UCSD-AML1 (cell line): Measurements from ENCODE around the gene PCSK9.

ENCODE experiments used
- DNase-seq: peaks from one replicate; lab custom pipeline; 2025; ENCODE audit not compliant: unreplicated experiment; lab: John Stamatoyannopoulos, UW

PCSK9 gene

GRCh38 chr1:55039342-55040082 lies at the start of gene PCSK9:
PCSK9 (plus strand) TSS chr1:55039548; CDS start chr1:55039838, 290 bp downstream.
- no peak for DNase-seq

DNA sequence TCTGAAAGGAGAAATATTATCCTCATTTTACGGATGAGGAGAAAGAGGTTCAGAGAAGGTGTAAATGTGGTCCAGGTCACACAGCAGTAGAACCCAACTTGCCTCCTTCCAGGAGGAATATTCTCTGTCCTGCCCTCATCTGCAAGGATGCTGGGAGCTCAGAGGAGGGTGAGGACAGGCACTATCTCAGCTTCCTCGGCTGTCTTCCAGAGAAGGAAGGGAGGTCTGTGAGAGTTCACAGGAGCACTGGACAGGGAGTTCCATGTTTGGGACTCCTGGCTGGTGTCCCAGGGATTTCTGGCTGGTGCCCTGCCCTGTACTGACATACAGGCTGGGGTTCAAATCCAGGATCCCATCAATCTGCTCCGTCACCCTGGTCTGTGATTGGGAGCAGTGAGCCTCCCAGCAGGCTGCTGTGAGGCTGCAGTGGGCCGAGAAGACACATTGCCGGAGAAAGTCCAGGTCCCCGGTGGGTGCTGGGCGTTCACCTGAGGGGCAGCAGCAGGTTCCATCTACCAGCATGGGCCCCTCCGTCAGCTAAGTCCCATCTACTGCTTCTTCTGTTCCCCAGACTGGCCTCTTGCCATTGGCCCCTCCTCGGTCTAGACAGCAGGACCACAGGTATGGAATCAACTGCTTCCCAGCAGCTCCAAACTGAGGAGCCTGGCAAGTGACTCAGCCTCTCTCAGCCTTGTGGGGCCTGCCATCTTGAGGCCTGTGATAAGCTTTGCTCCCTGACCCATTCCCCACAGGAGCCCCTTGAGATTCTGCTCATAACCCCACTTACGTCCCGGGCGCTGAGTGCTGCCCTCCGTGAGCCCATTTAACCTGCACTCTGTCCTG lies 49.2 kb upstream of the PCSK9 start:
- no peak for DNase-seq

- DNase-seq, result no peak
Measured at GRCh38 chr1:54990916-54991315, 48.4 kb upstream of the PCSK9 start.

DNA sequence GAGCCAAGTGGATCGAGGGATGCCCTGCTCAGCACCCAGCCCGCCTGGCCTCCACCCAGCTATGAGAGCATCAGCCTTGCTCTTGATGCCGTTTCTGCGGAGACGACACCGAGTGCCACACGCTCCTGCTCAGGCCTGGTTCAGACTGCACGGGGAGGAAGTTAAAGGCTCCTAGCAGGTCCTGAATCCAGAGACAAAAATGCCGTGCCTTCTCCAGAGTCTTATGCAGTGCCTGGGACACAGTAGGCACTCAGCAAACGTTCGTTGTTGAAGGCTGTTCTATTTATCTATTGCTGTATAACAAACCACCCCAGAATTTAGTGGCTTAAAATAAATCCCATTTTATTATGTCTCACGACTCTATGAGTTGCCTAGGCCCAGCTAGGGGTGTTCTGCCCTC lies 47.4 kb upstream of the PCSK9 start:
- no peak for DNase-seq

GRCh38 chr1:54993140-54993539 lies 46.2 kb upstream of the PCSK9 start:
- DNase-seq, result no peak

DNA sequence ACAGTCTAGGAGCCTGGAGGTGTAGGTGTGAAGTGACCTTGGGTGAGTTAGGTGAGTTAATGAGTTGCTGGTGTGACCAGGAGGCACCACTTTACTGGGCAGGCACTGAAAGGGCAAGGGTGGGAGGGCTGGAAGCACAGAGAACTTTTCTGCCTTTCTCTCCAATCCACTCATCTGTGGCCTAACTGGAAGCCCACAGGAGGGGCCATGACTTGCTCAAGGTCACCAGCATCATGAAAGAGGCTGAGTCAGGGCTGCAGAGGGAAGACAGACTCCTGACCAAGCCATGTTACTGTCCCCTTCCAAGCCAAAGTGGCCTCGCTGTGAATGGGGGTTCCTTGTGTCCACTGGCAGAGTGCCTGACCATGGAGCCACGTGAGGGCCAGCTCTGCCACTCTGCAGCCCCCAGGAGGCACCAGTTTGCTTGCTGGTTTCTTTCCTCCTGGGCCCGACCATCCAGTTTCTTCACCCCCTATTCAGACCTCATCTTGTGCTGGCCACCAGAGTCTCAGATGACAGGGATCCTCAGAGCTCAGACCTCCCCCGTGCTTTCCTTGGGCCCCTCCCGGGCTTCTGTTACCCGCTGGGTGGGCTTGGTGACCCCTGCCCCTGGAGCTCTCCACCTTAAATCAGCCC lies 44.9 kb upstream of the PCSK9 start:
- DNase-seq, result no peak

DNA sequence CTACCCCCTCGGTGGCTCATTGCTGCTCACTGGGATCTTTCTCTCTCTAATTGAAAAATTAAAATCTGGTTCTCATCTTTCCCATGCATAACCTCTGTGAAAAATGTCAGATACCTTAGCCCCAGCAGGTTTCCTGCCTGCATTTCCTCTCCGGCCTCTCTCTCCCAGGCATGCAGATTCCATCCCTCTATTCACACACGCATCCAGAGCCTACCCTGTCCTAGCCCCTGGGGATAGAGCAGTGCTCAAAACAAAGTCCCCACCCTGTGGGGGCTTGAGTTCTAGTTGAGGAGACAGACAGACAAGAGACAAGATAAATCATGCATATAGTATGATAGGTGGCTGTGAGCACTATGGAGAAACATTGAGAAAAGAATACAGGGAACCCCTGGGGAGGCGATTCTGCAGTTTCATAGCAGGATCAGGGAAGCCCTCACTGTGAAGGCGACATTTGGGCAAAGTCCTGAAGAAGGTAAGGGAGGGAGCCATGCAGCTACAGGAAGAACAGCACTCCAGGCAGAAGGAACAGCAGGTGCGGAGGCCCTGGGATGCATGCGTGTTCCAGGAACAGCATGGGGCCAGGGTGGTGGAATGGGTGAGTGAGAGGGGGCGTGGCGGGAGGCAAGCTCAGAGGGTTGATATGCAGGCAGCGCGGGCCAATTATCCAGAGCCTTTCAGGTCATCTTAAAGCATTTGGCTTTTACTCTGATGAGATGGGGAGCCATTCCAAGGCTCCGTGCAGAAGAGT lies 44.2 kb upstream of the PCSK9 start:
- no peak for DNase-seq

GRCh38 chr1:54995835-54996234 lies 43.5 kb upstream of the PCSK9 start:
- DNase-seq, result no peak

DNA sequence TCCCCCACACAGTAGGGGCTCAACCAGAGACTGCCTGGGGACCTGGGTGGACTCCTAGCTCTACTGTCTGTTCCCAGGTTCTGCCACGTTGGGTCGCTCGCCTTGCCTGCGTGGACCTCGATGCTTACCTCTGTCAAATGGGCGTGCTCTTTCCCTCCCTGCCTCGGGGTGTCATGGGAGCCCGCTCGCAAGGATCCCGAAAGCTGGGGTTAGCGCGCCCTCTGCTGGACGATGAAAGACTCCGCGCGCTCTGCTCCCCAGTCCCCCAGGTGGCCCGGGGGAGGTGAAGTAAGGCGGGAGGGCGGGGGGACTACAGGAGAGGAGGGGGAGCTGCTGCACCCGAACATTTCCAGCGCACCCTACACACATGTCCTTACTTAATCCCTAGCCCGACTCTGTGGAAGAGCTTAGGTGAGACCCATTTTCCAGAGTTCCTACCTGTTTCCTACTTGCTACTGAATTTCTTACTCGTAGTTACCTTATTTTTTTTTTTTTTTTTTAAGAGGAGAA lies 42.9 kb upstream of the PCSK9 start:
- peak; percentile 75 for DNase-seq

DNA sequence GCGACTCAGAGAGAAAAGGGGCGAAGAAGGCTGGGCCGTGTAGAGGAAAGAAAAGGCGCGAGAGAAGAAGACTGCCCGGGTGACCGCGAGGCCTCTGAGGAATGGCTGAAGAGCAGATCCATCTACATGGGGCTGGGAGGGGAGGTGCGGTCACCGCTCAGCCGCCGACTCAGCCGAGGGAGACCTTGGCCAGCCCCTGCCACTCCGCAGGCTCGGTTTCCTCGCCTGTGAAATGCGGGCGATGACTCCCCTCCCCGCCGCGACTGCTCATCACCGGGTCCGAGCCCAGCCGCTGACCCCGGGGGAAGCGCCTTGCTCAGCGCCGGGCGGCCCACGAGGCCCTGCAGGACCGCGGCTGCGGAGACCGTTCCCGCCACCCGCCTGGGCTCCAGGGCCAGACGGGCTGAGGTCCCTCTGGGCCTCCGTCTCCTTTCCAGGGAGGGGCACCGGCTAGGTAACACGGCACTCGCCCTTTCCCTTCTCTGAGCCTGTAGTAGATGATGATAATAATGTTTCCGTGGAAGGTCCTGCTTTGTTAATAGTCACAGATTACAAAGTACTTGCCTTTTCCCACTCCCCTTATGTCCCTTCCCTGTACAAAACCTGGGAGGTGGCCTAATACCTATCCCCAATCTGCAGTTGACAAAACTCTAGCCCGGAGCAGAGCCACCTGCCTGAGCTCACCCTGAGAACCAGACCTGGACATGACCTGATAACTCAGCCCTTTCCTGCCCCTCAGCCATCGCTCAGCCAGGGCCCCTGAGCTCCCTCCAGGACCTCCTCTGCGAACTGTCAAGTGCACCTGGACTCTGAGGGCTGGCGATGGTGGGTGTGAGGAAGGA lies 42.3 kb upstream of the PCSK9 start:
- DNase-seq, result no peak

GRCh38 chr1:54997711-54997986 lies 41.7 kb upstream of the PCSK9 start:
- DNase-seq, result no peak

GRCh38 chr1:54998100-54998499 lies 41.2 kb upstream of the PCSK9 start:
- no peak for DNase-seq

- DNase-seq, result no peak
Measured at GRCh38 chr1:54998677-54999076, 40.7 kb upstream of the PCSK9 start, which contains the start of gene BSND. BSND (plus strand) TSS chr1:54998933; CDS start chr1:54999187, 254 bp downstream.

DNA sequence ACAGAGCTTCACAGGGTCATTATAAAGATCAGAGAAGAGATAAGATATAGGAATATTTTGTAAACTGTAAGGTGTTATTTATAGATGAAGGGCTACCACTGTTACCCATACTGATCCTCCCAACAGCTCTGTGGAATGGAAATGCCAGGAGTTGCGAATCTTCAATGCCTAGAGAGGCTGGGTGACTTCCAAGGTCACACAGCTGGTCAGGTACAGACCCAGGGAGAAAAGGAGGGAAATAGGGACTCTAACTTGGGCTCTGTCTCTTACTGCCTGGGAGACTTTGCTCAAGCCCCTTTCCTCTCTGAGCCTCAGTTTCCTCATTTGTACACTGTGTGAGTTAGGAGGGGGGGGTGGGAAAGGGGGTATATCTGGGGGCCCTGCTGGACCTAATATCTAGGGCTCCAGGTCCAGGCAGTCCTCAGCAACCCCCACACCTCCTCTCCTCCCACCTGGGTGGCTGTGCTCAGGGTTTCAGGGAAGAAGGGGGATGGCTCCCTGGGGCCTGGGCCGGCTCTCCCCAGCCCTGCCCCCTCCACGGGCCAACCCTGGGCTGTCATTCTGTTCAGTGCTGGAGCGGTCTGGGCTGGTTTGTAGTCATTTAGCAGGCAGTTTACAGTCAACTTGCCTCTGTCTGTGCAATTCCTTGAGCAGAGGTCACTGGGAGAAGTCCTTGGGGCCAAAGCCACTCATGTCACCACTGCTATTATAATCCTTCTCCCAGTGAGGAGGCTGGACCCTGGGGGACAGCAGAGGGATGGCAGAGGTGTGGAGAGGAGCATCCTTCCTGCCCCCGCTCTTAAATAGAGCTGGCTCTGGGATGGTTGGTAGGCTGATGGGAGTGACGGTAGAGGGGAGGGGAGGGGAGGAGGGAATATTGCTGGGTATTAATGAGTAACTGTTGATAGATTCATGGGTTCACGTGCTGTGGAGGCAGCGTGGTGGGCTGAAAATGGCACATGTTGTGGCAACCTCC lies 39.0 kb upstream of the PCSK9 start:
- DNase-seq, result no peak

- no peak for DNase-seq
Measured at GRCh38 chr1:55001311-55001710, 38.0 kb upstream of the PCSK9 start.

DNA sequence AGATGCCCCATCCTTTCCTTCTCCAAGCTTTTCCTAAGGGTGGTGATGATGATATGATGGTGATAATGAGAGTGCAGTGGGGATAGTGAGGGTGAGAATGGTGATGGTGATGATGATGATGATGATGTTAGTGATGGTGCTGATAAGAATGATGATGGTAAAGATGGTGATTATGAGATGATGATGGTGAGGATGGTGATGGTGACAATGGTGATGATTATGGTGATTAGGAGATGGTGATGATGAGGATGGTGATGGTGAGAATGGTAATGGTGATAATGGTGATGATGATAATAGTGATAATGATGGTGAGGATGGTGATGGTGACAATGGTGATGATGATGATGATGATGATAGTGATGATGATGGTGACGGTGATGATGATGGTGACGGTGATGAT lies 36.7 kb upstream of the PCSK9 start:
- DNase-seq, result no peak

DNA sequence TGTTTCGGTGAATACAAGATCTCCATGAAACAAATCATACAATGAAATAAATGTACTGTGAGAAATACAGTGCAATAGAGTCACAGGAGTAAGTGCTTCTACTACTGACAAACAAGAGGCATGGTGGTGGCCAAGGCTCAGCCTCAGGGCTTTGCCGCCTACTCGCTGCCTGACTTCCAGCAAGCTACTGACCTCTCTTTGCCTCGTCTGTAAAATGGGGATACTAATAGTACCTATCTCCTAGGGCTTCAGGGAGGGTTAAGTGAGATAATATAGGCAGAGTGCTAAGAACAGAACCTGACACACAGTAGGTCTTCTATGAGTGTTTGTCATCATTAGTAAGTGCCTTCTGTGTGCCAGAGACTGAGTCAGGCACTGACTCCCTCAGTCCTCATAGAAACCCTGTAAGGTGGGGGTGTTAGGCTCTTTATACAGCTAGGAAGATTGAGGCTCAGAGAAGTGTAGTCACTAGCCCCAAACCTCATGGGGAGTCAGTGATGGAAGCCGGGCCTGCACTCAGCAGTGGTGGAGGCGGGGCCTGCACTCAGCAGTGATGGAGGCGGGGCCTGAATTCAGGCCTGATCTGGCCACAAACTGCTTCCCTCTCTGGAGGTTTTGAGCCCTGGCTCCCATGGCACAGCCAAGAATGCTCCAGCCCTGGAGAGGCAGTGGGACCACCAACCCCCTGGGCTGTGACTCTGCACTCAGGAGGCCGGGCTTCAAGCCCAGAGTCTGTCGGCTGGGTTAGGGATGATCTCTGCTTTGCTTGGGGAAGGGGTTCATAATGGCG lies 33.8 kb upstream of the PCSK9 start:
- DNase-seq, result no peak

DNA sequence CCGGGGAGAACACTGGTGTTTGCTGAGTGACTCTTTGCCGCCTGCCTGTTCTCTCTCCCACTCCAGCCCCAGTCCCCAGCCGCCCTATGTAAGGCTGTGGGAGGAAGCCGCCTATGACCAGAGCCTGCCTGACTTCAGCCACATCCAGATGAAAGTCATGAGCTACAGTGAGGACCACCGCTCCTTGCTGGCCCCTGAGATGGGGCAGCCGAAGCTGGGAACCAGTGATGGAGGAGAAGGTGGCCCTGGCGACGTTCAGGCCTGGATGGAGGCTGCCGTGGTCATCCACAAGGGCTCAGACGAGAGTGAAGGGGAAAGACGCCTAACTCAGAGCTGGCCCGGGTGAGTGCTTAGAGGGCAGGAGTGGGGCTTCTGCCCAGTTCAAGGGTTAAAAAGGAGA lies 32.4 kb upstream of the PCSK9 start:
- DNase-seq, result no peak
